GM18907 (cell line): ENCODE data around the gene NUSAP1.
"Not testable (repeated sequence)": the region's sequence is repeated elsewhere in the genome, so short reads cannot be mapped to it uniquely, and the experiment has no call there.

Experiments used
- ATAC-seq: cut with Tn5 transposase; IDR thresholded peaks from one replicate; pipeline ENCODE4 v1.9.1; 2021; ENCODE audit warnings: mild to moderate bottlenecking, moderate library complexity; ENCODE audit not compliant: unreplicated experiment

The NUSAP1 gene

GRCh38 chr15:41408234-41408641 lies 75.6 kb downstream of the NUSAP1 start:
- ATAC-seq: no peak

- no peak for ATAC-seq
Measured at GRCh38 chr15:41411031-41411430, 78.3 kb downstream of the NUSAP1 start.

GRCh38 chr15:41411441-41411840 lies 78.8 kb downstream of the NUSAP1 start:
- no peak for ATAC-seq

GRCh38 chr15:41416128-41416741 lies 83.6 kb downstream of the NUSAP1 start:
- ATAC-seq: peak; percentile 18

- peak; percentile 84 for ATAC-seq
Measured at GRCh38 chr15:41416742-41417417, 84.2 kb downstream of the NUSAP1 start, which contains the start of gene RTF1. Gene RTF1, plus strand, starts transcription at chr15:41417095. Its CDS starts 21 bp downstream, at chr15:41417116.

GRCh38 chr15:41417418-41418195 lies 84.9 kb downstream of the NUSAP1 start:
- ATAC-seq: peak; percentile 49

- peak; percentile 70 for ATAC-seq
Measured at GRCh38 chr15:41423979-41424659, 91.4 kb downstream of the NUSAP1 start.

GRCh38 chr15:41424809-41425208 lies 92.1 kb downstream of the NUSAP1 start:
- no peak for ATAC-seq

GRCh38 chr15:41425907-41426306 lies 93.2 kb downstream of the NUSAP1 start:
- ATAC-seq: not testable (repeated sequence)

- ATAC-seq: peak; percentile 74
Measured at GRCh38 chr15:41429003-41429890, 96.6 kb downstream of the NUSAP1 start.
